Measurements from ENCODE around the gene USH1C.

Gene USH1C

DNA sequence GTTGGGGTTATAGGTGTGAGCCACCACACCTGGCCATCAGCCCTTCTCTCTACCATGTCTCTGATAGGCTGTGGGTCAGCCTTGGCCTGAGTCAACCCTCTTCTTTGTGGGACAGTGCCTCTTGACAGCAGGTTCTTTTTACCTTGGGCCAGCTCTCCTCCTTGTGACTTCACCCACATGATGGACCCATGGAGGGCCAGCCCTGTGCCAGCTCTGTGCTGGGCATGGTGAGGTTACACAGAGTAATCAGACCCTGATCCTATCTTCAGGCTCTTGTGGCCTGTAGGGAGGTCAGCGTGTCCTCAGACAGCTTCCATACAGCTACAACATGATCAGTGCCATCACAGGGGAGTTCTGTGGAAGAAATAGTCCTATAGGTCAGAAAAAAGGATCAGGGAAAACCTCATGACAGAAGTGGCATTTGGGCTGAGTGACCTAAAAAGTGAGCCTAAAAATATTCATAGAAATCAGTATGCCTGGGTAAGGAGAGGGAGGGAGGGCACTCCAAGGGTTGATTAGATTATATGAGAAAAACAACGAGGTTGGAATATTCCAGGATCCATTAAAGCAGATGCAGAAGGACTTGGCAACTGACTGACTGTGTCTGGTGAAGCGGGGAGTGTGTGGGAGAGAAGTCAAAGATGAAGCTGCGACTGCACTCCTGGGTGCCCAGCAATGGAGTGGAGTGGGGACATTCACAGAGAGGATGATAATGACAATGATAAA, 19.9 kb upstream of the USH1C start:
- TF ChIP-seq, protein P1, sequence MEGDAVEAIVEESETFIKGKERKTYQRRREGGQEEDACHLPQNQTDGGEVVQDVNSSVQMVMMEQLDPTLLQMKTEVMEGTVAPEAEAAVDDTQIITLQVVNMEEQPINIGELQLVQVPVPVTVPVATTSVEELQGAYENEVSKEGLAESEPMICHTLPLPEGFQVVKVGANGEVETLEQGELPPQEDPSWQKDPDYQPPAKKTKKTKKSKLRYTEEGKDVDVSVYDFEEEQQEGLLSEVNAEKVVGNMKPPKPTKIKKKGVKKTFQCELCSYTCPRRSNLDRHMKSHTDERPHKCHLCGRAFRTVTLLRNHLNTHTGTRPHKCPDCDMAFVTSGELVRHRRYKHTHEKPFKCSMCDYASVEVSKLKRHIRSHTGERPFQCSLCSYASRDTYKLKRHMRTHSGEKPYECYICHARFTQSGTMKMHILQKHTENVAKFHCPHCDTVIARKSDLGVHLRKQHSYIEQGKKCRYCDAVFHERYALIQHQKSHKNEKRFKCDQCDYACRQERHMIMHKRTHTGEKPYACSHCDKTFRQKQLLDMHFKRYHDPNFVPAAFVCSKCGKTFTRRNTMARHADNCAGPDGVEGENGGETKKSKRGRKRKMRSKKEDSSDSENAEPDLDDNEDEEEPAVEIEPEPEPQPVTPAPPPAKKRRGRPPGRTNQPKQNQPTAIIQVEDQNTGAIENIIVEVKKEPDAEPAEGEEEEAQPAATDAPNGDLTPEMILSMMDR (IDR thresholded peaks at IDR 0.05; ENCODE audit: unreplicated experiment in 3 of 3) = no peak

DNA sequence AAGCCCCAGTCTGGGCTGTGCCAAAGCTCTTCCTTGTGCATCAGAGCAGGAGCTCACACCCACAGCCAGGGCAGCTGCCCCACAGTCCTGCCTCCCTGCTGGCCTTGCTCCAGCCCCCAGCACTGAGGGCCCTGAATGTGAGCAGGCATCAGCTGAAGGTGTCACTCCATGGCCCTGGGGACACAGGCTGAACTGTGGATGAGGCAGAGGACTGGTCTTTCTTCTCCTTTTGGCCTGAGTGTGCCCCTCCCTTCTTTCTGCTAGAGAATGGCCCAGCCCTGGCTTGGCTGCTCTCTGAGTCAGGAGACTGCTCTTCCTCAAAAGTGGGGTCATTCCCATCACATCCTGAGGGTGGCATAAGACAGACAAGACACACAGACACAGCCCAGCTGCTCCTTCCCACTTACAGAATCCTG, 19.0 kb upstream of the USH1C start:
- Mint-ChIP-seq H3K27ac (no peak overlapping the region), H3K9me3 (no peaks in the 10 kb centered on the region), H3K27me3 (ENCODE audit: low read depth) (peaks cover 4% of the 10 kb centered on the region), H3K4me1 (no peaks in the 10 kb centered on the region), H3K4me3 (no peak overlapping the region), H3K36me3 (ENCODE audit: low read depth) (no peaks in the 10 kb centered on the region)
- TF ChIP-seq, protein P1 (IDR thresholded peaks at IDR 0.05; ENCODE audit: unreplicated experiment in 3 of 3) = no peak

More for the DNA sequence above, 19.9 kb upstream of the USH1C start:
- Mint-ChIP-seq H3K4me1 (no peaks in the 10 kb centered on the region), H3K27me3 (ENCODE audit: low read depth) (no peaks in the 10 kb centered on the region), H3K27ac (no peak overlapping the region), H3K4me3 (no peak overlapping the region), H3K36me3 (ENCODE audit: low read depth) (no peaks in the 10 kb centered on the region), H3K9me3 (no peaks in the 10 kb centered on the region)

DNA sequence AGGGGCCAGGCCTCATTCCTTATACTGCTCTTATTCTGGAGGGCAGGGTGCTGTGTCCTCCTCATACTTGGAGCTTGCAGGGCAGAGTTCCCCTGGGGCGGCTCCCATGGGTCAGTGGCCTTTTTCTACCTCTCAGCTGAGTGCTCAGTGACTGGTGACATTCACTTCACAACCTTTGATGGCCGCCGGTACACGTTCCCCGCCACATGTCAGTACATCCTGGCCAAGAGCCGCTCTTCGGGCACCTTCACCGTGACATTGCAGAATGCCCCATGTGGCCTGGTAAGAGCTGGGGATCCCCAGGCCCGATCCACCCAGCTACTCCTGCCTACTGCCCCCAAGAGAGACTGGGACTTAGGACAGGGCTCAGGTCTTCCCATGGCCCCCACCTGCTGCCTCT, 17.3 kb upstream of the USH1C start:
- Mint-ChIP-seq H3K36me3 (ENCODE audit: low read depth) (no peaks in the 10 kb centered on the region), H3K27ac (no peak overlapping the region)
- TF ChIP-seq, protein P1 (IDR thresholded peaks at IDR 0.05; ENCODE audit: unreplicated experiment in 3 of 3) = no peak

DNA sequence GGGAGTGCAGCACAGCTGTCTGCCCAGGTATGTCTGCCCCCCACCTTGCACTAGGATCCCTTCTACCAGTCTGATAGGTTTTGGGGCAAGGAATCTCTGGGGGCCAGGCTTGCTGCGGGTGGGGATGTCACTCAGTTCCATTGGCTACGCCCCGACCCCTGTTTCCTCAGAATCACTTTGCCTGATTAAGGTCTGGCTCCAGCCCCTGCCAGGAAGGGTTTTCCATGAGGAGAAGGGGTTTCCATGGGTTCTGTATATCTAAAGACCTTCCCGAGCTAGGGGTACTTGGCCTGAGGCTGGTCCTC, 16.8 kb upstream of the USH1C start:
- Mint-ChIP-seq H3K36me3 (ENCODE audit: low read depth) (no peaks in the 10 kb centered on the region), H3K27ac (no peak overlapping the region), H3K27me3 (ENCODE audit: low read depth) (peaks cover 12% of the 10 kb centered on the region), H3K4me1 (no peaks in the 10 kb centered on the region), H3K4me3 (no peak overlapping the region), H3K9me3 (no peaks in the 10 kb centered on the region)
- TF ChIP-seq, protein P1 (IDR thresholded peaks at IDR 0.05; ENCODE audit: unreplicated experiment in 3 of 3) = no peak

More for the DNA sequence above, 17.3 kb upstream of the USH1C start:
- H3K4me1 Mint-ChIP-seq = no peaks in the 10 kb centered on the region
- H3K27me3 Mint-ChIP-seq (ENCODE audit: low read depth) = peaks cover 12% of the 10 kb centered on the region
- no peaks in the 10 kb centered on the region for H3K9me3 Mint-ChIP-seq
- no peak overlapping the region for H3K4me3 Mint-ChIP-seq

DNA sequence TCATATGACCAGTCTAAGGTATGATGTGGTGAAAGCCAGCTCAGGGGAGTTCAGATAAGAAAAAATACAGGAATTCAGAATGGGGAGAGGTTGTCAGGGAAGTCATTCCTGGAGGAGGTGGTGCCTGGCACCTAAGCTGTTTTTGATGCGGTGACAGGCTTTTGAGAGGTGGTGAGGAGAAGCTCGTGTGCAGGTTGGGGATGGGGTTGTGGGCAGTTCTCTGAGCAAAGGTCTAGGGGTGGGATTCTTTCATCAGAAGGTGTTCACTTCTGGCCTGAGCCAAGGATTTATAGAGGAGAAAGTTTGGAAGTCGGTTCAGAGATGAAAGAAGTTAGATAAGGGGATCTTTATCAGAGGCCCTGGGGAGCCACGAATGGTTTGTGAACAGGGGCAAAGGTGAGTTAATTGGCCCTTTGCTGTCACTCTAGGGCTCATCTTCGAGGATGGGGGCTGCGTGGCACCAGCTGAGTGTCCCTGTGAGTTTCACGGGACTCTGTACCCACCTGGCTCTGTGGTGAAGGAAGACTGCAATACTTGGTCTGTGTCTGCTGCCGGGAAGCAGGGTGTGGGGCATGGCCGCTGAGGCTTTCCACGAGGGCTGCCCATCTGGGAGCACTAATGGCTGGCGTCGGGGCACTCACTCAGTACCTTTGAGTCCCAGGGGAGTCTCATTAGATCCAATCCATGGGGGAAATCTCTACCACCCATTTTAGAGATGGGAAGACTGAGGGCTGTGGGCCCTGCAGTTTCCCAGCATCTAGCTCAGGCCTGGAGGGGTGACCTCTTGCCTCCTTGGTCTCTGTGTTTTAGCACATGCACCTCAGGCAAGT, 16.3 kb upstream of the USH1C start:
- Mint-ChIP-seq H3K27ac (no peak overlapping the region), H3K4me1 (no peaks in the 10 kb centered on the region), H3K27me3 (ENCODE audit: low read depth) (peaks cover 12% of the 10 kb centered on the region), H3K36me3 (ENCODE audit: low read depth) (no peaks in the 10 kb centered on the region), H3K9me3 (no peaks in the 10 kb centered on the region), H3K4me3 (no peak overlapping the region)
- TF ChIP-seq, protein P1 (IDR thresholded peaks at IDR 0.05; ENCODE audit: unreplicated experiment in 3 of 3) = no peak

Data from nephron (organoid).